ENCODE data around the gene APOO.
"Not testable (repeated sequence)": the region's sequence is repeated elsewhere in the genome, so short reads cannot be mapped to it uniquely, and the experiment has no call there.

APOO gene

DNA sequence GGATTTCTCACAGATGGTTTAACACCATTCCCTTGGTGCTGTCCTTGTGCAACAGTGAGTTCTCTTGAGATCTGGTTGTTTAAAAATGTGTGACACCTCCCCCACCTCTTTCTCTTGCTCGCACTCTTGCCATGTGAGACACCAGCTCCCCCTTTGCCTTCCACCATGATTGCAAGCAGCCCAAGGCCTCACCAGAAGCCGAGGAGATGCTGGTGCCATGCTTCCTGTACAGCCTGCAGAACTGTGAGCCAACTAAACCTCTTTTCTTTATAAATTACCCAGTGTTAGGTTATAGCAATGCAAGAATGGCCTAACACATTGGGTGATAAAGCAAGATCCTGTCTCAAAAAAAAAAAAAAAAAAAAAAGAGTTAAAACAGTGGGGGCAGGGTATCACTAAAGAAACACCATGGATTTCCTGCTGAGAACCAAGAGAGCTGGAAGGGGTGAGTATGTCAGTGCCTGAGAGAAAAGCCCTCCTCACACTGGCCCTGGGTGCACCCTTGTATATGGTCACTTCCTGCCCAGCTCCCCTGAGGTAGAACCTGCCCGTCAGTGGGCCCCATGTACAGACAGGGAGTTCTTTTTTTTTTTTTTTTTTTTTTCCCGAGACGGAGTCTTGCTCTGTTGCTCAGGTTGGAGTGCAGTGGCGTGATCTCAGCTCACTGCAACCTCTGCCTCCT lies 46.4 kb downstream of the APOO start:
- no peak overlapping the region for H3K9ac ChIP-seq (ENCODE audit: low read depth, low read length)
- no peaks in the 10 kb centered on the region; the same call in 1 of the 2 replicates for H3K9me3 ChIP-seq (ENCODE audit: control insufficient read depth, insufficient read depth, low read length)
- no peaks in the 10 kb centered on the region for H3K4me1 ChIP-seq (ENCODE audit: insufficient read depth, low read length)
- H3K36me3 ChIP-seq (ENCODE audit: insufficient read depth, low read length), result 0 out of 2 replicates have a peak, but pooled peaks cover 2% of the 10 kb centered on the region

DNA sequence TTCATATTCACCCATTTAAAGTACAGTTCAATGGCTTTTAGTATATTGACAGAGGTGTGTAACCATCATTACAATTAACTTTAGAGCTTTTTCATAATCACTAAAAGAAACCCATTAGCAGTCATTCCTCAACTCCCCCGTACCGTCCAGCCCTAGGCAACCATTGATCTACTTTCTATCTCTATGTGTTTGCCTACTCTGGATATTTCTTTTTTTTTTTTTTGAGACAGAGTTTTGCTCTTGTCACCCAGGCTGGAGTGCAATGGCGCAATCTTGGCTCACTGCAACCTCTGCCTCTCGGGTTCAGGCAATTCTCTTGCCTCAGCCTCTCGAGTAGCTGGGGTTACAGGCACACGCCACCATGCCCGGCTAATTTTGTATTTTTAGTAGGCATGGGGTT lies 48.5 kb downstream of the APOO start:
- not testable (repeated sequence) for H3K4me1 ChIP-seq (ENCODE audit: insufficient read depth, low read length); H3K9ac ChIP-seq (ENCODE audit: low read depth, low read length); H3K36me3 ChIP-seq (ENCODE audit: insufficient read depth, low read length); H3K9me3 ChIP-seq (ENCODE audit: control insufficient read depth, insufficient read depth, low read length)

GRCh38 chrX:23857935-23858334 lies 49.8 kb downstream of the APOO start:
- H3K4me1 ChIP-seq (ENCODE audit: insufficient read depth, low read length), result no peaks in the 10 kb centered on the region
- 0 out of 2 replicates have a peak, but pooled peaks cover 2% of the 10 kb centered on the region for H3K36me3 ChIP-seq (ENCODE audit: insufficient read depth, low read length)
- H3K9me3 ChIP-seq (ENCODE audit: control insufficient read depth, insufficient read depth, low read length), result no peaks in the 10 kb centered on the region; the same call in 1 of the 2 replicates
- H3K9ac ChIP-seq (ENCODE audit: low read depth, low read length), result no peak overlapping the region

- Histone ChIP-seq H3K9ac (ENCODE audit: low read depth, low read length) (no peak overlapping the region), H3K4me1 (ENCODE audit: insufficient read depth, low read length) (no peaks in the 10 kb centered on the region), H3K9me3 (ENCODE audit: control insufficient read depth, insufficient read depth, low read length) (no peaks in the 10 kb centered on the region; the same call in 1 of the 2 replicates), H3K36me3 (ENCODE audit: insufficient read depth, low read length) (0 out of 2 replicates have a peak, but pooled peaks cover 2% of the 10 kb centered on the region)
These were observed 50.4 kb downstream of the APOO start for GRCh38 chrX:23857363-23857762.

DNA sequence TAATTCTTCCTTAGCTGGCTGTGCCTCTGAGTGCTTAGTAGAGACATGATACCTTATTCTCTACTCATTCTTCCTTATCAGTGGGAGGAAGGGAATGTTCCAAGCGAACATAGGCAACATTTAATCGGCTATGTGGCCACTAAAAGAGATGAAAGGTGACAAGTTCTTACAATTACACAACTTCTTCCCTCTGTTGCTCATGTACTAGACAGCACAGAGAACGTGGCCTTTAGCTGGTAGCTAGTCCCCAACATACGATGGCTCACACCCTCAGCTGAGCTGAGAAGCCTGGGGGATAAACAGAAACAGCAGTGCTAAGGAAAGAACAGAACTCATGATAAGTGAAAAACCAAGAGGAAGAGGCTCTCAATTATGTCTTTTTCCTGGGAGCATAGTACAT lies 52.2 kb downstream of the APOO start:
- H3K36me3 ChIP-seq (ENCODE audit: insufficient read depth, low read length), result 0 out of 2 replicates have a peak, but pooled peaks cover 2% of the 10 kb centered on the region
- H3K9me3 ChIP-seq (ENCODE audit: control insufficient read depth, insufficient read depth, low read length), result no peaks in the 10 kb centered on the region
- H3K9ac ChIP-seq (ENCODE audit: low read depth, low read length), result no peak overlapping the region
- no peaks in the 10 kb centered on the region for H3K4me1 ChIP-seq (ENCODE audit: insufficient read depth, low read length)

- Histone ChIP-seq H3K36me3 (ENCODE audit: insufficient read depth, low read length) (no peaks in the 10 kb centered on the region), H3K9ac (ENCODE audit: low read depth, low read length) (no peak overlapping the region), H3K9me3 (ENCODE audit: control insufficient read depth, insufficient read depth, low read length) (no peaks in the 10 kb centered on the region), H3K4me1 (ENCODE audit: insufficient read depth, low read length) (no peaks in the 10 kb centered on the region)
These were observed 52.8 kb downstream of the APOO start for GRCh38 chrX:23854945-23855344.

- no peak overlapping the region for H3K9ac ChIP-seq (ENCODE audit: low read depth, low read length)
- no peaks in the 10 kb centered on the region for H3K9me3 ChIP-seq (ENCODE audit: control insufficient read depth, insufficient read depth, low read length)
- H3K4me1 ChIP-seq (ENCODE audit: insufficient read depth, low read length), result no peaks in the 10 kb centered on the region
- no peaks in the 10 kb centered on the region for H3K36me3 ChIP-seq (ENCODE audit: insufficient read depth, low read length)
These were observed 53.6 kb downstream of the APOO start for GRCh38 chrX:23854122-23854521.

DNA sequence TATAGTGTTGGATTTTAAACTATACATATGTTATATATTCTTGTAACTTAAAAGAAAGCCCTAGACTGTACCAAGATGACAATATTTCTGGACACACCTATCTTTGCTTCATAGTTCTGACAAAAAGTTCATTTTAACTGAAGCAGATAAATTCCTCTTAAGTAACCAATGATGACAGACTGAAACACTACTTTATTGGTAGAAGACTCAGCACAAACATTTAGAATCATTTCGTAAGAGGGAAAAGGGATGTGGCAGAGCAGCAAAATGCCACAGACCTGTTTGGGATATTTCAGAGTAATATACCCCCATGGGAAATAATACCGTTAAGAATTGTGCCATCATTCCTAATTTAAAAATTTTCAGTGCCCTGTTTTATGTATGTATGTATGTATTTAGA lies 56.2 kb downstream of the APOO start:
- H3K9me3 ChIP-seq (ENCODE audit: control insufficient read depth, insufficient read depth, low read length), result no peaks in the 10 kb centered on the region
- no peaks in the 10 kb centered on the region for H3K4me1 ChIP-seq (ENCODE audit: insufficient read depth, low read length)
- no peak overlapping the region for H3K9ac ChIP-seq (ENCODE audit: low read depth, low read length)
- no peaks in the 10 kb centered on the region for H3K36me3 ChIP-seq (ENCODE audit: insufficient read depth, low read length)

- Histone ChIP-seq H3K9me3 (ENCODE audit: control insufficient read depth, insufficient read depth, low read length) (no peaks in the 10 kb centered on the region), H3K4me1 (ENCODE audit: insufficient read depth, low read length) (peaks cover 16% of the 10 kb centered on the region), H3K36me3 (ENCODE audit: insufficient read depth, low read length) (no peaks in the 10 kb centered on the region)
These were observed 58.5 kb downstream of the APOO start for GRCh38 chrX:23849241-23849640.

GRCh38 chrX:23845351-23845817 lies 62.4 kb downstream of the APOO start:
- Histone ChIP-seq H3K9ac (ENCODE audit: low read depth, low read length) (no peak overlapping the region), H3K36me3 (ENCODE audit: insufficient read depth, low read length) (no peaks in the 10 kb centered on the region), H3K4me1 (ENCODE audit: insufficient read depth, low read length) (peaks cover 24% of the 10 kb centered on the region), H3K9me3 (ENCODE audit: control insufficient read depth, insufficient read depth, low read length) (no peaks in the 10 kb centered on the region)

More at GRCh38 chrX:23849241-23849640, 58.5 kb downstream of the APOO start:
- H3K9ac ChIP-seq (ENCODE audit: low read depth, low read length), result no peak overlapping the region

- H3K36me3 ChIP-seq (ENCODE audit: insufficient read depth, low read length), result no peaks in the 10 kb centered on the region
- H3K4me1 ChIP-seq (ENCODE audit: insufficient read depth, low read length), result peaks cover 27% of the 10 kb centered on the region
- H3K9ac ChIP-seq (ENCODE audit: low read depth, low read length), result no peak overlapping the region; the same call in 1 of the 2 replicates
These were observed 63.1 kb downstream of the APOO start for GRCh38 chrX:23844502-23845138.

GRCh38 chrX:23841847-23842522 lies 65.8 kb downstream of the APOO start:
- H3K9ac ChIP-seq (ENCODE audit: low read depth, low read length), result no peak overlapping the region
- H3K36me3 ChIP-seq (ENCODE audit: insufficient read depth, low read length), result no peaks in the 10 kb centered on the region
- H3K4me1 ChIP-seq (ENCODE audit: insufficient read depth, low read length), result peaks cover 27% of the 10 kb centered on the region
- no peaks in the 10 kb centered on the region for H3K9me3 ChIP-seq (ENCODE audit: control insufficient read depth, insufficient read depth, low read length)

More at GRCh38 chrX:23844502-23845138, 63.1 kb downstream of the APOO start:
- H3K9me3 ChIP-seq (ENCODE audit: control insufficient read depth, insufficient read depth, low read length), result no peaks in the 10 kb centered on the region

- Histone ChIP-seq H3K36me3 (ENCODE audit: insufficient read depth, low read length) (no peaks in the 10 kb centered on the region), H3K9ac (ENCODE audit: low read depth, low read length) (no peak overlapping the region), H3K9me3 (ENCODE audit: control insufficient read depth, insufficient read depth, low read length) (no peaks in the 10 kb centered on the region), H3K4me1 (ENCODE audit: insufficient read depth, low read length) (peaks cover 25% of the 10 kb centered on the region)
These were observed 67.1 kb downstream of the APOO start for GRCh38 chrX:23840674-23841073.

GRCh38 chrX:23838953-23839352 lies 68.8 kb downstream of the APOO start:
- Histone ChIP-seq H3K36me3 (ENCODE audit: insufficient read depth, low read length) (no peaks in the 10 kb centered on the region), H3K4me1 (ENCODE audit: insufficient read depth, low read length) (peaks cover 10% of the 10 kb centered on the region), H3K9me3 (ENCODE audit: control insufficient read depth, insufficient read depth, low read length) (no peaks in the 10 kb centered on the region), H3K9ac (ENCODE audit: low read depth, low read length) (no peak overlapping the region)

Data from ES-I3 (cell line).